Ovary (tissue), 3 donors: ENCODE results near the gene XYLT1.

Source experiments
- EP300 ChIP-seq: sonication (generic); formaldehyde crosslinking; IDR thresholded peaks from one replicate; pipeline ENCODE4 v1.6.1; 2017; ENCODE audit warnings: antibody characterized with exemption
- POLR2A ChIP-seq: fragments of 450-650 bp; IDR thresholded peaks from one replicate; pipeline ENCODE4 v1.6.1; 2017; ENCODE audit warnings: antibody characterized with exemption, mild to moderate bottlenecking, moderate library complexity
- TF ChIP-seq, protein P1 (sequence below), 3 donors: fragments of 450-650 bp in 2 of 3; fragments of 200-600 bp in 1 of 3; IDR thresholded peaks; one replicate each; pipeline versions ENCODE4 v1.5.1 to v1.8.0; 2016 to 2022; ENCODE audit warnings: antibody characterized with exemption in 3 of 3, mild to moderate bottlenecking in 1 of 3
- donor health status: DM: no; HTN: no; CAD: no.

DNA sequence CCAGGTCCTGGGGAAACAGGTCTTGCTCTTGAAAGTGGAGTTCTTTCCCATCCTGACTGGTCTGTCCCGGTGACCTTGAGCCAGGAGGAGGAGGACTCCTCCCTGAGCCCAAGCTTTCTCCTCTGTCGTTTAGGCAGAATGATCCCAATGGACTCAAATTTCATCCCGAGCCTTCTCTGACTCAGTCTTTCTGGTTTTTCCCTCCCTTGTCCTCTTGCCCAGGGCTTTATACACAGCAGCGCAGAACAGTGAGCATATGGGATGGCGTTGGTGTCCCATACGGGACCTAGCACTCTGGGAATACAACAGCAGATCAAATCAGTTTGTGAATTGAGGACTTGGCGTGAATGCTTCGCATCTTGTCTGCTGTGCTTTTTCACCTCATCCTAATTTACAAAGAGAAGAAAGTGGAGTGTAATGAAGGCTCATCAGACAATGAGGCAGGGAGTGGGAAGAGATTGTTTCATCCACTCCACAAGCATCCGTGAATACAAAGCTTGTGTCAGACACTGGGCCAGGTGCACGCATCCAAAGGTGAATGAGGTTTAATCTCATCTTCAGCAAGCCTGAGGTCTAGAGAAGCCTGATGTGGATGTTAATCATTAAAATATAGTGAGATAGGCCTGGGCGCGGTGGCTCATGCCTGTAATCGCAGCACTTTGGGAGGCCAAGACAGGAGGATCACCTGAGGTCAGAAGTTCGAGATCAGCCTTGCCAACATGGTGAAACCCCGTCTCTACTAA is 1.1 kb upstream of the XYLT1 start:
- TF ChIP-seq POLR2A, result no peak
- TF ChIP-seq, protein P1, sequence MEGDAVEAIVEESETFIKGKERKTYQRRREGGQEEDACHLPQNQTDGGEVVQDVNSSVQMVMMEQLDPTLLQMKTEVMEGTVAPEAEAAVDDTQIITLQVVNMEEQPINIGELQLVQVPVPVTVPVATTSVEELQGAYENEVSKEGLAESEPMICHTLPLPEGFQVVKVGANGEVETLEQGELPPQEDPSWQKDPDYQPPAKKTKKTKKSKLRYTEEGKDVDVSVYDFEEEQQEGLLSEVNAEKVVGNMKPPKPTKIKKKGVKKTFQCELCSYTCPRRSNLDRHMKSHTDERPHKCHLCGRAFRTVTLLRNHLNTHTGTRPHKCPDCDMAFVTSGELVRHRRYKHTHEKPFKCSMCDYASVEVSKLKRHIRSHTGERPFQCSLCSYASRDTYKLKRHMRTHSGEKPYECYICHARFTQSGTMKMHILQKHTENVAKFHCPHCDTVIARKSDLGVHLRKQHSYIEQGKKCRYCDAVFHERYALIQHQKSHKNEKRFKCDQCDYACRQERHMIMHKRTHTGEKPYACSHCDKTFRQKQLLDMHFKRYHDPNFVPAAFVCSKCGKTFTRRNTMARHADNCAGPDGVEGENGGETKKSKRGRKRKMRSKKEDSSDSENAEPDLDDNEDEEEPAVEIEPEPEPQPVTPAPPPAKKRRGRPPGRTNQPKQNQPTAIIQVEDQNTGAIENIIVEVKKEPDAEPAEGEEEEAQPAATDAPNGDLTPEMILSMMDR (IDR thresholded peaks at IDR 0.05), result no peak
- TF ChIP-seq EP300, result no peak
